ENCODE results near the gene COL4A2.
"Not testable (repeated sequence)": the region's sequence is repeated elsewhere in the genome, so short reads cannot be mapped to it uniquely, and the experiment has no call there.

The COL4A2 gene

GRCh38 chr13:110305001-110305400, 2.1 kb upstream of the COL4A2 start:
- no peaks in the 10 kb centered on the region for H3K36me3 Mint-ChIP-seq (ENCODE audit: low read depth)
- no peak overlapping the region for H3K4me3 Mint-ChIP-seq
- ATAC-seq (no peak), DNase-seq (no peak)
- peaks cover 6% of the 10 kb centered on the region for H3K4me1 Mint-ChIP-seq
- no peak overlapping the region for H3K27ac Mint-ChIP-seq
- H3K27me3 Mint-ChIP-seq: peaks cover 77% of the 10 kb centered on the region
- no peaks in the 10 kb centered on the region for H3K9me3 Mint-ChIP-seq

- ATAC-seq (no peak), DNase-seq (no peak)
- no peak overlapping the region for H3K4me3 Mint-ChIP-seq
These were observed 1.5 kb upstream of the COL4A2 start for GRCh38 chr13:110305544-110305943.

GRCh38 chr13:110305949-110306339, 1.1 kb upstream of the COL4A2 start:
- DNase-seq (no peak), ATAC-seq (no peak)
- Mint-ChIP-seq H3K4me3 (no peak overlapping the region), H3K9me3 (no peaks in the 10 kb centered on the region), H3K36me3 (ENCODE audit: low read depth) (no peaks in the 10 kb centered on the region), H3K27ac (no peak overlapping the region), H3K27me3 (peaks cover 80% of the 10 kb centered on the region), H3K4me1 (peaks cover 6% of the 10 kb centered on the region)

More at GRCh38 chr13:110305544-110305943, 1.5 kb upstream of the COL4A2 start:
- Mint-ChIP-seq H3K4me1 (peaks cover 6% of the 10 kb centered on the region), H3K27ac (no peak overlapping the region), H3K36me3 (ENCODE audit: low read depth) (no peaks in the 10 kb centered on the region), H3K27me3 (peaks cover 80% of the 10 kb centered on the region), H3K9me3 (no peaks in the 10 kb centered on the region)

- DNase-seq (no peak), ATAC-seq (no peak)
- no peaks in the 10 kb centered on the region for H3K36me3 Mint-ChIP-seq (ENCODE audit: low read depth)
- H3K27ac Mint-ChIP-seq: no peak overlapping the region
- H3K4me3 Mint-ChIP-seq: no peak overlapping the region
- H3K9me3 Mint-ChIP-seq: no peaks in the 10 kb centered on the region
- H3K4me1 Mint-ChIP-seq: peaks cover 6% of the 10 kb centered on the region
- peaks cover 79% of the 10 kb centered on the region for H3K27me3 Mint-ChIP-seq
These were observed 634 bp upstream of the COL4A2 start for GRCh38 chr13:110306340-110306959.

GRCh38 chr13:110307767-110308655, 927 bp downstream of the COL4A2 start:
- no peaks in the 10 kb centered on the region for H3K36me3 Mint-ChIP-seq (ENCODE audit: low read depth)
- peaks cover 85% of the 10 kb centered on the region for H3K27me3 Mint-ChIP-seq
- no peak for DNase-seq
- H3K27ac Mint-ChIP-seq: no peak overlapping the region
- H3K4me3 Mint-ChIP-seq: no peak overlapping the region
- H3K9me3 Mint-ChIP-seq: no peaks in the 10 kb centered on the region
- peaks cover 6% of the 10 kb centered on the region for H3K4me1 Mint-ChIP-seq
- no peak for ATAC-seq

GRCh38 chr13:110308656-110309359, 1.7 kb downstream of the COL4A2 start:
- Mint-ChIP-seq H3K36me3 (ENCODE audit: low read depth) (no peaks in the 10 kb centered on the region), H3K27me3 (peaks cover 80% of the 10 kb centered on the region), H3K4me1 (peaks cover 6% of the 10 kb centered on the region), H3K4me3 (no peak overlapping the region), H3K9me3 (no peaks in the 10 kb centered on the region), H3K27ac (no peak overlapping the region)
- ATAC-seq: no peak
- no peak for DNase-seq

- Mint-ChIP-seq H3K27me3 (peaks cover 76% of the 10 kb centered on the region), H3K4me3 (no peak overlapping the region), H3K27ac (no peak overlapping the region), H3K4me1 (peaks cover 6% of the 10 kb centered on the region), H3K36me3 (ENCODE audit: low read depth) (no peaks in the 10 kb centered on the region), H3K9me3 (no peaks in the 10 kb centered on the region)
- ATAC-seq (no peak), DNase-seq (no peak)
These were observed 2.8 kb downstream of the COL4A2 start for GRCh38 chr13:110309661-110310524.

GRCh38 chr13:110310541-110311442, 3.7 kb downstream of the COL4A2 start:
- no peak for DNase-seq
- Mint-ChIP-seq H3K27me3 (peaks cover 72% of the 10 kb centered on the region), H3K27ac (no peak overlapping the region), H3K36me3 (ENCODE audit: low read depth) (no peaks in the 10 kb centered on the region), H3K9me3 (no peaks in the 10 kb centered on the region), H3K4me1 (peaks cover 6% of the 10 kb centered on the region), H3K4me3 (no peak overlapping the region)
- ATAC-seq: no peak

GRCh38 chr13:110311443-110312338, 4.6 kb downstream of the COL4A2 start:
- no peak for ATAC-seq
- Mint-ChIP-seq H3K4me1 (peaks cover 6% of the 10 kb centered on the region), H3K27me3 (peaks cover 65% of the 10 kb centered on the region), H3K27ac (no peak overlapping the region), H3K9me3 (no peaks in the 10 kb centered on the region), H3K4me3 (no peak overlapping the region), H3K36me3 (ENCODE audit: low read depth) (no peaks in the 10 kb centered on the region)
- no peak for DNase-seq

- no peak for DNase-seq
- Mint-ChIP-seq H3K27me3 (peaks cover 71% of the 10 kb centered on the region), H3K9me3 (no peaks in the 10 kb centered on the region), H3K4me3 (no peak overlapping the region), H3K36me3 (ENCODE audit: low read depth) (no peaks in the 10 kb centered on the region), H3K4me1 (peaks cover 6% of the 10 kb centered on the region), H3K27ac (no peak overlapping the region)
- no peak for ATAC-seq
These were observed 5.4 kb downstream of the COL4A2 start for GRCh38 chr13:110312339-110313031.

- H3K4me3 Mint-ChIP-seq; H3K36me3 Mint-ChIP-seq (ENCODE audit: low read depth); H3K27ac Mint-ChIP-seq; H3K9me3 Mint-ChIP-seq; DNase-seq; ATAC-seq; H3K4me1 Mint-ChIP-seq: not testable (repeated sequence)
- H3K27me3 Mint-ChIP-seq: peaks cover 65% of the 10 kb centered on the region
These were observed 6.2 kb downstream of the COL4A2 start for GRCh38 chr13:110313261-110313660.

GRCh38 chr13:110313733-110314132, 6.6 kb downstream of the COL4A2 start:
- H3K27me3 Mint-ChIP-seq: peaks cover 61% of the 10 kb centered on the region
- not testable (repeated sequence) for H3K27ac Mint-ChIP-seq; H3K4me3 Mint-ChIP-seq; H3K9me3 Mint-ChIP-seq; H3K36me3 Mint-ChIP-seq (ENCODE audit: low read depth); DNase-seq; H3K4me1 Mint-ChIP-seq; ATAC-seq

Measured in activated naive CD8-positive, alpha-beta T cell treated with anti-CD3 and anti-CD28 coated beads, Interleukin-2, amount 50 U/mL, for 24 hours (primary cell).